ENCODE results near the gene NLRP10.

Gene NLRP10

DNA sequence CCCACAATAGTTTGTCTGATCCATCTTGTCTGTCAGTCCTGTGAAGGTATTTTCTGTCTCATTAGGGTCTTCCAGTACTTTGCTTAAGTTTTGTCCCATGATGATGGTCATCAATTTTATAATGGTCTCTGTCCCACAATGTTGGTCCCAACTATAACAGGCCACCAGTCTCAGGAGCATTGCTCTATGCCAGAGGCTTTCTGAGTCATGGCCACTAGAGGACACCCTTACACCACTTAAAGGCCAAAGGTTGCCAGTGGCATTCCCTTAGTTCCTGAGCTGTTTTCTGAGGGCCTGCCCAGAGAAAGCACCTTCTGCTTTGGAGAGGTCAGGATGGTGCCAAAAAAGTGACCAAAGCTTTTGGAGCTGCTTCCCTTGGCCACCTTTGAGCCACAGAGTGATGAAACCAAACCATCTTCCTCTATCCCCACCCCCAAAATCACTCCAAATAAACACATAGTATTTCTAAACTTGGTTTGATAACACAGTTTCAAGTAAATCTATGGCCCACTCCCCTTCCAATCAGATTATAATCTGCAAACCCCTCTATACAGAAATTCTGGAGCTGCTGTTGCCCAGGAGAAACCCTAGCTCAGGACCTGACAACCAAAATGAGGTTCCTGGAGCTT lies 41.2 kb upstream of the NLRP10 start:
- H3K4me3 ChIP-seq (ENCODE audit: low read depth, low read length) = no peak overlapping the region
- peak; percentile 84 for TF ChIP-seq CTCF (IDR thresholded peaks at IDR 0.05; ENCODE audit: borderline replicate concordance, insufficient read depth, low read depth, low read length)

DNA sequence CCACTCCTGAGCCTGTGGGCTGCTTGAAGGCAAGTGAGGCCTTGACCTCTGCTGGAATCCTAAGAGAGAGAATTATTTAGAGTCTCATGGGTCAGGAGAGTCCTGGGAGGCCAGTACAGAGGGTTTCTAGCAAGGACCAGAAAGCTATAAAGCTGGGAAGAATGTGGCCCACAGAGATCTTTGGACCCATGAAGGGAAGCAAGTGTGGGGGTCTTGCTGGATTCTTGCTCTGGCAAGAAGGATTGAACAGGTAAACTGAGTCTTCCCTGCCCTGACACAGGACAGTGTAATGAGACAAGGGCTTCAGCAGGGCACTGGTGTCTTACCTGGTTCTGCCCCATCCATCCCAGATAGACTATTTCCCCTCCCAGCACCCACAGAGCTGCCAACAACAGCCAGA lies 40.3 kb upstream of the NLRP10 start:
- TF ChIP-seq CTCF (IDR thresholded peaks at IDR 0.05; ENCODE audit: borderline replicate concordance, insufficient read depth, low read depth, low read length) = no peak
- no peak overlapping the region for H3K4me3 ChIP-seq (ENCODE audit: low read depth, low read length)

DNA sequence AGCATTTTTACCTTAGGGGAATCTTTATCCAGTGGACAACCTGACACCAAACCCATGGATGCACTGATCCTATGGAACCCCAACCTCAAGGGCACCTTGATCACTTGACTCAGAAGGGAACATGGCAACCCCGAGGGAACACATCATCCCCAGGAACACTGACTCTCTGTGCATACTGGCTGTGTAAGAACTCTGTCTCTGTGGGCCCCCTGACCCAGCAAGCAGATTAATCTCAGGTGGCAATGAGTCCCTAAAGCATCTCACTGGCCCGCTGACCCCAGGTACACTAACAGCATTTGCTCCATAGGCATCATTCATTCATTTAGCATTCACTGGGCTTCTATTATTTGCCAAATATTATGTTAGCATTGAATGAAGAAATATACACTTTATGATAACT lies 38.8 kb upstream of the NLRP10 start:
- no peak overlapping the region for H3K4me3 ChIP-seq (ENCODE audit: low read depth, low read length)
- TF ChIP-seq CTCF (IDR thresholded peaks at IDR 0.05; ENCODE audit: borderline replicate concordance, insufficient read depth, low read depth, low read length) = no peak

- H3K4me3 ChIP-seq (ENCODE audit: low read depth, low read length) = no peak overlapping the region
- TF ChIP-seq CTCF (IDR thresholded peaks at IDR 0.05; ENCODE audit: borderline replicate concordance, insufficient read depth, low read depth, low read length) = no peak
Measured at GRCh38 chr11:8003187-8003586, 37.9 kb upstream of the NLRP10 start.

DNA sequence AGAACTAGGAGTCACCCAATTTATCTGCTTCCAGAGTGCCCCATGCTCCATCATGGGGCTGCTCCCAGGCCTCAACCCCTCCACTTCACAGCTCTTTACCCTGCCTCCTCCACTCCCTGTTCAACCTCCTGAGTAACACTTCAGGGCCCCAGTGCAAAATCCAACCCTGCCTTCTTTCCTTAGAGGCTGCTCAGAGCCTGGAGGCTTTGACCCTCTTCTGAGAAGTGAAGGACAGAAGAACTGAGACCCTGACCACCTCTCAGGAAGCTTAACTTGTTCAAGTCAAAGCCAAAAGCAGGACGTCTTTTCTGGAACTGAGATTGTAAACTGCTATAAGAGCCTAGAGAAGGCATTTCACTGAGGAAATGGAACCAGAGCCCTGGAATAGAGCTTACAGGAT lies 37.4 kb upstream of the NLRP10 start:
- H3K4me3 ChIP-seq (ENCODE audit: low read depth, low read length) = no peak overlapping the region
- no peak for TF ChIP-seq CTCF (IDR thresholded peaks at IDR 0.05; ENCODE audit: borderline replicate concordance, insufficient read depth, low read depth, low read length)

- no peak overlapping the region for H3K4me3 ChIP-seq (ENCODE audit: low read depth, low read length)
- no peak for TF ChIP-seq CTCF (IDR thresholded peaks at IDR 0.05; ENCODE audit: borderline replicate concordance, insufficient read depth, low read depth, low read length)
Measured at GRCh38 chr11:8000390-8000789, 35.1 kb upstream of the NLRP10 start.

DNA sequence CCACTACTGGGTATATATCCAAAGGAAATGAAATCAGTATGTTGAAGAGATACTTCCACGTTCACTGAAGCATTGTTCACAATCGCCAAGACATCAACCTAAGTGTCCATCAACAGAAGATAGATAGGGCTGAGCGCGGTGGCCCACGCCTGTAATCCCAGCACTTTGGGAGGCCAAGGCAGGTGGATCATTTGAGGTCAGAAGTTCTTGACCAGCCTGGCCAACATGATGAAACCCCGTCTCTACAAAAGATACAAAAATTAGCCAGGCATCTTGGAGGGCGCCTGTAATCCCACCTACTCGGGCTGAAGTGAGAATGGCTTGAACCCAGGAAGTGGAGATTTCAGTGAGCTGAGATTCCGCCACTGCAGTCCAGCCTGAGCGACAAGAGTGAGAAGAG lies 34.5 kb upstream of the NLRP10 start:
- no peak overlapping the region for H3K4me3 ChIP-seq (ENCODE audit: low read depth, low read length)
- no peak for TF ChIP-seq CTCF (IDR thresholded peaks at IDR 0.05; ENCODE audit: borderline replicate concordance, insufficient read depth, low read depth, low read length)

Data from GM12875 (cell line).